Endothelial cell of umbilical vein (primary cell): ENCODE data around the gene MCTP2. TPM values are rescaled to one million over a fixed set of nuclear protein-coding genes. Genes with fewer than 3 reads are reported as not detected.

Experiments
- BruUV-seq: library from RNA; stranded (reverse); fragments of 400-500 nt; replicated peaks from 2 replicates; lab custom pipeline; 2021; lab: Mats Ljungman, UMichigan
- CTCF ChIA-PET: fragments of 300-600, 350-600 bp; sonication (Branson Sonifier 250); formaldehyde crosslinking; loops from one replicate; lab custom pipeline; 2021; ENCODE audit warnings: antibody characterized with exemption, inconsistent platforms; lab: Charles Lee
- POLR2A ChIA-PET: fragments of 300-600, 350-600 bp; sonication (Branson Sonifier 250); formaldehyde crosslinking; loops from one replicate; lab custom pipeline; 2021; ENCODE audit warnings: antibody characterized with exemption, inconsistent platforms; lab: Charles Lee
- DNase-seq: peaks from one replicate; pipeline ENCODE4 v3.0.0-alpha.2; 2011; ENCODE audit warnings: low read depth, low spot score
- FAIRE-seq: peaks from 2 replicates; lab custom pipeline; 2011; peaks lifted over from hg19 to GRCh38; lab: Jason Lieb, UNC
- H2AFZ ChIP-seq: 2 replicates; pipeline ENCODE4 v1.6.0; 2012; ENCODE audit warnings: low read depth, low read length, control low read depth, inconsistent platforms
- H3K27ac ChIP-seq: 2 replicates; pipeline ENCODE4 v1.5.1; 2011; ENCODE audit warnings: low read depth, mild to moderate bottlenecking, control low read depth, low read length, moderate library complexity; ENCODE audit not compliant: insufficient read depth
- H3K27me3 ChIP-seq, 2 experiments: 2 replicates each; pipeline versions ENCODE4 v1.6.0 to v1.6.1; 2011; ENCODE audit warnings: low read length in 2 of 2, mixed read lengths in 1 of 2; ENCODE audit not compliant: control insufficient read depth in 2 of 2, insufficient read depth in 2 of 2
- H3K36me3 ChIP-seq, 2 experiments: 2 replicates in 1 of 2; 3 replicates in 1 of 2; pipeline ENCODE4 v1.5.1; 2011; ENCODE audit warnings: low read length in 2 of 2, mild to moderate bottlenecking in 1 of 2, moderate library complexity in 1 of 2; ENCODE audit not compliant: control insufficient read depth in 2 of 2, insufficient read depth in 2 of 2; ENCODE audit errors: extremely low read depth in 1 of 2
- H3K4me1 ChIP-seq: 3 replicates; pipeline ENCODE4 v1.5.1; 2011; ENCODE audit warnings: mild to moderate bottlenecking, low read length; ENCODE audit not compliant: control insufficient read depth, insufficient read depth; ENCODE audit errors: extremely low read depth
- H3K4me2 ChIP-seq: 2 replicates; pipeline ENCODE4 v1.6.1; 2011; ENCODE audit warnings: low read length, control low read depth, mixed read lengths; ENCODE audit not compliant: insufficient read depth
- H3K4me3 ChIP-seq, 3 experiments: fragments of 200-600 bp in 1 of 3; sonication (generic), shearing (Covaris generic) in 1 of 3; replicated peaks in 1 of 3; 2 replicates each; pipeline ENCODE4 v1.5.1; 2011 to 2016; ENCODE audit warnings: control low read depth in 3 of 3, low read length in 3 of 3, mild to moderate bottlenecking in 2 of 3, inconsistent platforms in 1 of 3, low read depth in 1 of 3, moderate library complexity in 1 of 3; ENCODE audit not compliant: insufficient read depth in 1 of 3
- H3K79me2 ChIP-seq: 2 replicates; pipeline ENCODE4 v1.6.0; 2012; ENCODE audit warnings: low read length, inconsistent platforms; ENCODE audit not compliant: control insufficient read depth, insufficient read depth
- H3K9ac ChIP-seq: replicated peaks from 2 replicates; pipeline ENCODE3; 2011; ENCODE audit warnings: low read length, control low read depth; ENCODE audit not compliant: insufficient read depth; ENCODE audit errors: extremely low read depth
- H3K9me1 ChIP-seq: replicated peaks from 3 replicates; pipeline ENCODE4 v1.6.0; 2011; ENCODE audit warnings: mild to moderate bottlenecking, low read length; ENCODE audit not compliant: control insufficient read depth, insufficient read depth; ENCODE audit errors: extremely low read depth
- H3K9me3 ChIP-seq: replicated peaks from 2 replicates; pipeline ENCODE4 v1.5.1; 2012; ENCODE audit warnings: low read length, inconsistent platforms; ENCODE audit not compliant: control insufficient read depth, insufficient read depth
- H4K20me1 ChIP-seq: replicated peaks from 2 replicates; pipeline ENCODE3; 2011; ENCODE audit warnings: mild to moderate bottlenecking, low read length; ENCODE audit not compliant: control insufficient read depth, insufficient read depth; ENCODE audit errors: extremely low read depth
- EZH2 ChIP-seq: IDR thresholded peaks from 2 replicates; pipeline ENCODE4 v1.6.1; 2012; ENCODE audit warnings: borderline replicate concordance, low read depth, mild to moderate bottlenecking, moderate library complexity, low read length, inconsistent platforms; ENCODE audit not compliant: severe bottlenecking
- FOS ChIP-seq: IDR thresholded peaks from 2 replicates; pipeline ENCODE4 v1.6.1; 2011; ENCODE audit warnings: mild to moderate bottlenecking, low read length, moderate library complexity, borderline replicate concordance; ENCODE audit not compliant: insufficient read depth
- GATA2 ChIP-seq: IDR thresholded peaks from 2 replicates; pipeline ENCODE4 v1.7.0; 2011; ENCODE audit warnings: low read depth, mild to moderate bottlenecking, moderate library complexity, mixed read lengths, low read length; ENCODE audit not compliant: insufficient read length, insufficient read depth
- JUN ChIP-seq: IDR thresholded peaks from 2 replicates; pipeline ENCODE4 v1.6.1; 2011; ENCODE audit warnings: borderline replicate concordance, low read depth; ENCODE audit not compliant: insufficient read length, insufficient read depth
- MYC ChIP-seq: IDR thresholded peaks from one replicate; pipeline ENCODE4 v1.6.1; 2011; ENCODE audit warnings: mild to moderate bottlenecking, low read depth, low read length
- POLR2A ChIP-seq: IDR thresholded peaks from 2 replicates; pipeline ENCODE4 v1.6.1; 2012; ENCODE audit warnings: low read depth, mild to moderate bottlenecking, control low read depth, low read length
- POLR2AphosphoS5 ChIP-seq: IDR thresholded peaks from 2 replicates; pipeline ENCODE4 v1.6.1; 2012; ENCODE audit warnings: low read depth, mild to moderate bottlenecking, control low read depth, low read length, moderate library complexity; ENCODE audit not compliant: insufficient read depth
- dilution Hi-C: fragments of 300-500 bp; cut with MboI; formaldehyde crosslinking; loops from one replicate; pipeline ENCODE4 v1.15.0; 2019; ENCODE audit warnings: low sequenced_read_pairs; ENCODE audit not compliant: extremely low pct_ligation_motif_present
- intact Hi-C: fragments of 100-400 bp; cut with micrococcal nuclease; formaldehyde crosslinking; loops from one replicate; pipeline ENCODE4 v1.10.0; 2022
- polyA plus RNA-seq, 4 experiments: library from polyadenylated mRNA; depleted of rRNA in 3 of 4; stranded (reverse) in 3 of 4; unstranded in 1 of 4; fragments of >200 nt; gene quantifications; 2 replicates each; pipeline versions ENCODE4 v1.2.1 to v1.2.3, GENCODE V29; 2011 to 2012; ENCODE audit warnings: missing spikeins in 1 of 4
- total RNA-seq: library from RNA; stranded (reverse); gene quantifications from 2 replicates; pipeline ENCODE4 v1.2.3, GENCODE V29; 2021
- TF ChIP-seq, protein P1 (sequence below): IDR thresholded peaks from 2 replicates; pipeline ENCODE4 v1.6.1; 2011; ENCODE audit not compliant: insufficient read depth, insufficient read length
- TF ChIP-seq, protein P2 (sequence below), 2 donors: IDR thresholded peaks; 1 replicate in 1 of 2; 2 replicates in 1 of 2; pipeline ENCODE4 v1.5.1; 2011; ENCODE audit warnings: low read length in 2 of 2, mild to moderate bottlenecking in 2 of 2, moderate library complexity in 2 of 2, control low read depth in 1 of 2, inconsistent platforms in 1 of 2, low read depth in 1 of 2; ENCODE audit not compliant: insufficient read depth in 1 of 2; ENCODE audit errors: extremely low read depth in 1 of 2

Gene MCTP2
- total and polyA plus RNA-seq, 2 donors (not counting 3 experiments of a cell fraction or from before 2014, with no cell fraction given): 0.01 to 0.75 TPM

DNA sequence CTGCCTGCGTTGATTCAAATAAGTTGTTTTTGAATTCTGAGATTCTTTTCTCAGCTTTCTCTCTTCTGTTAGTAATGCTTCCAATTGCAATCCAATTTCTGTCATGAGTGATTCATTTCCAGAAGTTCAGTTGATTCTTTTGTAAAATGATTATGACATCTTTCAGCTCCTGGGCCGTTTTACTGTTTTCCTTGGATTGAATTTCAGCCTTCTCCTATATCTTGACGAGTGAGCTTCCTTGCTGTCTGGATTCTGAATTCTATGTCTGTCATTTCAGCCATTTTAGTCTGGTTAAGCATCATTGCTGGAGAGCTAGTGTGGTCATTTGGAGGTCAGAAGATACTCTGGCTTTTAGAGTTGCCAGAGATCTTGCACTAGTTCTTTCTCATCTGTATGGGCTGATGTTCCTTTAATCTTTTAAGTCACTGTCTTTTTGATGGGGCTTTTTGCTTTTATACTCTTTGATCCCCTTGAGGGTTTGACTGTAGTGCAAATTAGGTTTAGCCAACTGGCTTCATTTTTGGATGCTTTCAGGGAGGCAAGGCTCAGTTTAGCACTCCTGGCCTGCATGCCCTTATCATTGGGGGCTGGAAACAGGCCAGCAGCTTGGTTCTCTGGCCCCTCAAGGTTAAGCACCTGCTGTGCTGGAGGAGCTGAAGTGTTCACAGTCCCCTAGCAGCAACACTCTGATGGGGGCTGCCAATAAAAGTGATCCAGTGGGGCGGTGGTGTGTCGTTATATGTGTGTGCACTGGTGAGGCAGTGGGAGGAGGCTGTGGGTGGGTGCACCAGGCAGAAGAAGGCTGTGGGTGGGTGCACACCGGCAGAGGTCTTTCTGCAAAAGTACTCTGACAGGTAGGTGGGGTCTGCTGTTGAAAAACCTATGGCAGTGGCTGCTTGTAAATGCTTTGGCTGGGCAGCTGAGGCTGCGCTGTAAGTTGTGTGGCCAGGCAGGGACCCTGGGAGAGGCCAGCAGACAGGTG, 51.2 kb downstream of the MCTP2 start:
- FAIRE-seq (no peak), DNase-seq (no peak)
- Histone ChIP-seq H3K9me3 (no peaks in the 10 kb centered on the region), H2AFZ (no peak overlapping the region), H3K36me3 (no peaks in the 10 kb centered on the region), H3K27me3 (no peaks in the 10 kb centered on the region), H3K4me2 (no peak overlapping the region), H4K20me1 (no peaks in the 10 kb centered on the region), H3K27ac (no peak overlapping the region), H3K9me1 (no peaks in the 10 kb centered on the region), H3K79me2 (no peaks in the 10 kb centered on the region), H3K4me3 (no peak overlapping the region), H3K9ac (no peak overlapping the region), H3K4me1 (no peaks in the 10 kb centered on the region)
- dilution Hi-C loops: no loop called here
- no TSS peak for BruUV-seq
- CTCF ChIA-PET: no interaction called here
- intact Hi-C loops: no loop called here
- POLR2A ChIA-PET: no interaction called here
- TF ChIP-seq POLR2AphosphoS5: no peak
- TF ChIP-seq GATA2: no peak
- no peak for TF ChIP-seq MYC
- TF ChIP-seq, protein P1, sequence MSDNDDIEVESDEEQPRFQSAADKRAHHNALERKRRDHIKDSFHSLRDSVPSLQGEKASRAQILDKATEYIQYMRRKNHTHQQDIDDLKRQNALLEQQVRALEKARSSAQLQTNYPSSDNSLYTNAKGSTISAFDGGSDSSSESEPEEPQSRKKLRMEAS: no peak

DNA sequence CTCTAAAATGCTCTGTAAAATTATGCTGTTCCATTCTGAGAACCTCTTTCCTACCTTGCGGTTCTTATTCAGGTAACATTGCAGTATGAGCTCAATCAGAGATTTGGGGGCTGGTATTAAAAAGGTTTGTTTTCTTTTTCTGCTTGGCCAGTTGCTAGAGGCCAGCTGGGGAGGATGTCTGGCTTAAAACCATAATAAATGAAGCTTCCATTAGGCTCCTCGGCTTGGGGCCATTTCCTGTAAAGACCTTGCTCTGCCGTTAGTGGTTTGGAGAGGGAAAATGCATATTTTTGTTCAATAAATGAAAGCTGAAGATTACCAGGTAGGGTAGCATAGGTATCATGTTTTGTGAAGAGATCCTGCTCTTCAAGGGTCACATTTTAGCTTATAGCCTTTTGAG, 55.2 kb downstream of the MCTP2 start:
- FAIRE-seq: peak; percentile 46
- Histone ChIP-seq H3K79me2 (no peaks in the 10 kb centered on the region), H3K9me1 (no peaks in the 10 kb centered on the region), H2AFZ (peak overlapping the region; percentile 74), H3K4me3 (peak overlapping the region in 1 of 3 experiments; percentile 19), H3K9me3 (no peaks in the 10 kb centered on the region), H3K27me3 (no peaks in the 10 kb centered on the region), H3K4me2 (peak overlapping the region; percentile 34), H4K20me1 (no peaks in the 10 kb centered on the region), H3K4me1 (no peaks in the 10 kb centered on the region), H3K27ac (no peak overlapping the region), H3K36me3 (no peaks in the 10 kb centered on the region), H3K9ac (no peak overlapping the region)
- dilution Hi-C loops (no loop called here), intact Hi-C loops (loop anchor here (5.0 kb wide), 1 partner anchor 54 kb away; the partner anchor contains the start of gene MCTP2)
- DNase-seq: peak; percentile 19
- CTCF ChIA-PET: no interaction called here
- TF ChIP-seq GATA2: no peak
- TF ChIP-seq FOS: no peak
- no peak for TF ChIP-seq MYC
- TF ChIP-seq JUN: no peak
- no peak for TF ChIP-seq POLR2AphosphoS5
- no peak for TF ChIP-seq POLR2A
- TF ChIP-seq, protein P1: no peak
- TF ChIP-seq, protein P2, sequence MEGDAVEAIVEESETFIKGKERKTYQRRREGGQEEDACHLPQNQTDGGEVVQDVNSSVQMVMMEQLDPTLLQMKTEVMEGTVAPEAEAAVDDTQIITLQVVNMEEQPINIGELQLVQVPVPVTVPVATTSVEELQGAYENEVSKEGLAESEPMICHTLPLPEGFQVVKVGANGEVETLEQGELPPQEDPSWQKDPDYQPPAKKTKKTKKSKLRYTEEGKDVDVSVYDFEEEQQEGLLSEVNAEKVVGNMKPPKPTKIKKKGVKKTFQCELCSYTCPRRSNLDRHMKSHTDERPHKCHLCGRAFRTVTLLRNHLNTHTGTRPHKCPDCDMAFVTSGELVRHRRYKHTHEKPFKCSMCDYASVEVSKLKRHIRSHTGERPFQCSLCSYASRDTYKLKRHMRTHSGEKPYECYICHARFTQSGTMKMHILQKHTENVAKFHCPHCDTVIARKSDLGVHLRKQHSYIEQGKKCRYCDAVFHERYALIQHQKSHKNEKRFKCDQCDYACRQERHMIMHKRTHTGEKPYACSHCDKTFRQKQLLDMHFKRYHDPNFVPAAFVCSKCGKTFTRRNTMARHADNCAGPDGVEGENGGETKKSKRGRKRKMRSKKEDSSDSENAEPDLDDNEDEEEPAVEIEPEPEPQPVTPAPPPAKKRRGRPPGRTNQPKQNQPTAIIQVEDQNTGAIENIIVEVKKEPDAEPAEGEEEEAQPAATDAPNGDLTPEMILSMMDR (IDR thresholded peaks at IDR 0.05; ENCODE audit: extremely low read depth in 1 of 2, insufficient read depth in 1 of 2, low read depth in 1 of 2, low read length in 2 of 2): no peak
- no peak for TF ChIP-seq EZH2
- BruUV-seq: no TSS peak
- POLR2A ChIA-PET: no interaction called here
